Kidney tubule cell (primary cell): ENCODE data around the gene MARF1.
A peak's percentile ranks its signal among the peaks of the same experiment; 100 is the strongest.
"Not testable (repeated sequence)": the region's sequence is repeated elsewhere in the genome, so short reads cannot be mapped to it uniquely, and the experiment has no call there.

Source experiments
- DNase-seq: peaks from one replicate; pipeline ENCODE4 v3.0.0-alpha.2; 2018; ENCODE audit warnings: low spot score

The MARF1 gene

DNA sequence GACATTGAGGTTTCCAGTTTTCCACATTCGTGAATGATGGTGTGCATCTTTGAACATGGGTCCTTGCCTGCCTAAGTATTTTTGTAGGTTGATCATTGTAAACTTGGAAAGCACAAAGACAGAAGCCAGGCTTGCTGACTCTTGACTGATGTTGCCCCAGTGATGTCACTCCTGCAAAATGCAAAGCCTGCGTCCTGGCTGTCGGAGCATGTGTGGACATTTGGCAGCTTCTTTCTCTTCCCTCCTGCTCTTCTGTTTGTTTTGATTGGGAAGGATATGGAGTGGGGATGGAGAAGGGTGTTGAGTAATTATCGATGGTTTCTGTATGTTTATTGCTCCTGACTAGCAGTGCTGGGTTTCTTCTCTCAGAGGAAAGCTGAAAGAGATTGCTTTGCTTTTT lies 10.3 kb upstream of the MARF1 start:
- peak; percentile 17 for DNase-seq

DNA sequence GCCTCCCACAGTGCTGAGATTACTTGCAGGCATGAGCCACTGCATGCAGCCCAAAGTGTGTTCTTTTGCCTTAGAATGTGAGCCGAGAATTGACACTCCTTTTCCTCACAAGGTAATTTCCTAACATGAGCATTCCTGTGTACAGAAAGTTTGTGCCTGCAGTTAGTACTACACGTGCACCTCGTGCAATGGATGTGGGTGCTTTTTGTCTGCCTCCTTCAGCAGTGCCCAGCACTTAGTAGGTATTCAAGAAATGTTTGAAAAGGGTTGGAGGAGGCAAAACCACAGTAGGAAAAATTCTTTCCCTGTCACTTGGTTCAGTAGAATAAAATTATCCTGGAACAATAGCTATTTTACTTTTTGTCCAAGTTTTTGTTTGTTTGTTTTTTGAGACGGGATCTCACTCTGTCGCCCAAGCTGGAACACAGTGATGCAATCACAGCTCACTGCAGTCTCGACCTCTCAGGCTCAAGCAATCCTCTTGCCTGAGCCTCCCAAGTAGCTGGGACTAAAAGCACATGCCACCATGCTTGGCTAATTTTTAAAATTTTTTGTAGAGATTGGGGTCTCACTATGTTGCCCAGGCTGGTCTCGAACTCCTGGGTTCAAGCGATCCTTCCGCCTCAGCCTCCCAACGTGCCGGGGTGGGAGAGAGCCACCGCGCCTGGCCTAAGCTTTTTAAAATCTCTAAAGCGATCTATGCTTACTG lies 9.5 kb upstream of the MARF1 start:
- DNase-seq = no peak

DNA sequence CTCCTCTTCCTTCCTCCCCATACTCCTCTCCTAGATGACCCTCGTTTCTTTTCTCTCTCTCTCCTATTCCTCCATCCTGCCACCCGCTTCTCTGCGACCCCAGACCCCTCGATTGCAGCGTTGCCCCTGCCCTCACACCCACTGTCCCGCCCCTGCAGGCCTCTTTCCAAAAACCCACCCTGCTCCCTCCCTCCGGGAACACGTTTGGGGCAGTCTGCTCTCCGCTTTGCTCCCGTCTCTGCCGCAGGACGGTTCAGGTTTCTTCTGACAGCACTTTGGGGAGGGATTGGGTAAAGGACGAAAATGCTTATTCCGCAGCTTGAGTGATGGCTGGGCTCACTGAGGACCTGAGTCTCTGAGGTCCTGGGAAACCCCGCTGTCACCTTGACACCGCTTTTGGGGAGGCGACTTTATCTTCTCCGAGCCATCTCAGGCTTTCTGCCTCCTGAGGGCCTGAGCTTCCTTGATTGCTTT lies 7.8 kb upstream of the MARF1 start:
- DNase-seq = peak; percentile 9

DNA sequence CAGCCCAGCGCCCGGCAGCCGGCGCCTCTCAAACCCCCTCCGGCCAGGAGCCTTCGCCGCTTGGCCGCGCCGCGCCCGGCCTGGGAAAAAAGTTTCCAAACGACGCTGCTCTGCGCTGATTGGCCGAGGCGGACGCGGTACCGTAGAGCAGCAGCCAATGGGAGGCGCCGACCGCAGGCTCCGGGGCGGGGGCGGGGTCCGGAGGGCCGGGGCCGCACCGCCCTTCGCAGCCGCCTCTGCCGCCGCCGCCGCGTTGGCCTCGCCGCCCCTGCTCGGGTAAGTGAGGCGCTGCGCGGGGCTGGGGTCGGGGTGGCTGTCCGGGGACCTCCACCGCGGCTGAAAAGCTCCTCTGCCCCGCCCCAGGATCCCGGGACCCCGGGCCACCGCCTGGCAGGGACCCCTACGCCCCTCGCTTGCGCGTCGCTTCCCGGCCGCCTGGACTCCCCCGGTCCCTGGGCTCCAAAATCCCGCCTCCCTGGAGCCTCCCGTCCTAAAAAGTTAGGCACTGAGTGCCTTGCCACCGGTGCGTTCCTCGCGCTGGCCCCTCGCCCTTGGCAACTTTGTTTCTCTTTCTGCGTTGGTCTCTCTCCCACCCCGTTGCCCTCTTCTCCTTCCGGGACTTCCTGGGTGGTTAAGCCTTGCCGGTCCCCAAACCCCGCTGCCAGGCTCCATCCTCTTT lies 7.2 kb upstream of the MARF1 start, which contains the start of gene NDE1:
NDE1 (plus strand) TSS at position 227 of the 679 bp plus-strand sequence. CDS start 14,534 bp downstream, outside the sequence.
- DNase-seq = peak; percentile 90

DNA sequence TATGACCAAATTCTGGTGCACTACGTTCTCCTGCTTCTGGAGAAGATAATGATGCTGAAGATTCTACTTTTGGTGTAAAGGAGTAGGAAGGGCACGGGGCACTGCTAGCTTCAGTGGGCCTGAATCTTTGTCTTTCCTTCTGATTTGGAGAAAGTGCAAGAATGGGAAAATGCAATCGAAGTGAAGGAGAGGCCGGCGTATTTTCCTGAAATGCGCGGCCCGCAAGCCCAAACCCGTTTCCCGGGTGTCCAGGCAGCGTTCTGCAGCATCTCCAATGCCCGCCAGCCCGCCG lies 6.7 kb upstream of the MARF1 start:
- no peak for DNase-seq

DNA sequence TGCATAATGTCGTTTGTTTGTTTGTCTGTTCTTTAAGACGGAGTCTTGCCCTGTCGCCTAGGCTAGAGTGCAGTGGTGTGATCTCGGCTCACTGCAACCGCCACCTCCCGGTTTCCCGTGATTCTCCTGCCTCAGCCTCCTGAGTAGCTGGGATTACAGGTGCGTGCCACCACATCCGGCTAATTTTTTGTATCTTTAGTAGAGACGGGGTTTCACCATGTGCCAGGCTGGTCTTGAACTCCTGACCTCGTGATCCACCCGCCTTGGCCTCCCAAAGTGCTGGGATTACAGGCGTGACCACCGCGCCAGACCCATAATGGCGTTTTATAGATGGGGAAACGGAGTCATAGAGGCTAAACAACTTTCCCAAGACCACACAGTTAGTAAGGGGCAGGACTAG lies 6.4 kb upstream of the MARF1 start:
- not testable (repeated sequence) for DNase-seq

DNA sequence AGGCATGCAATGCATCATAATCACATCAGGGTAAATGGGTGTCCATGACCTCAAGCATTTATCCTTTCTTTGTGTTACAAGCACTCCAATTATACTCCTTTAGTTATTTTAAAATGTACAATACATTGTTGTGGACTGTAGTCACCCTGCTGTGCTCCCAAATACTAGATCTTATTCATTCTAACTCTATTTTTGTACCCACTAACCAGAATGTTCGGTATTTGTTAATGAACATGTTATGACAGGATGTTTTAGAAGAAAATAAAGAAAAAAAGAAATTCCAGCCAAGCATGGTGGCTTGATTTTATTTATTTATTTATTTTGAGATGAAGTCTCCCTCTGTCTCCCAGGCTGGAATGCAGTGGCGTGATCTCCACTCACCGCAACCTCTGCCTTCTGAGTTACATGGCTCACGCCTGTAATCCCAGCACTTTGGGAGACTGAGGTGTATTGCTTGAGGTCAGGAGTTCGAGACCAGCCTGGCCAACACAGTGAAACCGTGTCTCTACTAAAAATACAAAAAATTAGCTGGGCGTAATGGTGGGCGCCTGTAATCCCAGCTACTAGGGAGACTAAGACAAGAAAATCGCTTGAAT lies 5.3 kb upstream of the MARF1 start:
- DNase-seq = no peak

DNA sequence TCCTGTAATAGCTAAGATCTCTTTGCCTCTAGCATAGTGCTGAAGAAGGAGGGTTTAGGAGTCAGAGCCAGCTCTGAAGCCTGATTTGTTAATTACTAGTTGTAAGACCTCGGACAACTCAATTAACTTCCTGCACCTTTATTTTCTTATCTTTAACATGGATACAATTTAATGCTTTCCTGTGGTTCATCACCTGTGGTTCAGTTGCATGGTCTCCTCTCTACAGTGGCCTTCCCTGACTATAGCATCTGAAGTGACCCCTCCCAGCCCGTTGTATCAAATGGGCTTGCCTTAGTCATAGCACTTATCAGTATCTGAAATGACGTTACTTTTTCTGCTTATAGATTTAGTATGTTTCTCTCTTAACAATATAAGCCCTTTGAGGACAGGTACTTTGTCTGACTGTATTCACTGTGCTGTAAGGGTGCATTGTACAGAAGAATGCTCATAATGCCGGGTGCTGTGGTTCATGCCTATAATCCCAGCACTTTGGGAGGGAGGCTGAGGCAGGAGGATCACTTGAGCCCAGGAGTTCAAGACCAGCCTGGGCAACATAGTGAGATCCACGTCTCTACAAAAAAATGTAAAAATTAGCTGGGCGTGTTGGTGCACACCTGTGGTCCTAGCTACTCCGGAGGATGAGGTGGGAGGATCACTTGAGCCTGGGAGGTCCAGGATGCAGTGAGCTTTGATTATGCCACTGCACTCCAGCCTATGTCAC lies 4.5 kb upstream of the MARF1 start:
- no peak for DNase-seq

DNA sequence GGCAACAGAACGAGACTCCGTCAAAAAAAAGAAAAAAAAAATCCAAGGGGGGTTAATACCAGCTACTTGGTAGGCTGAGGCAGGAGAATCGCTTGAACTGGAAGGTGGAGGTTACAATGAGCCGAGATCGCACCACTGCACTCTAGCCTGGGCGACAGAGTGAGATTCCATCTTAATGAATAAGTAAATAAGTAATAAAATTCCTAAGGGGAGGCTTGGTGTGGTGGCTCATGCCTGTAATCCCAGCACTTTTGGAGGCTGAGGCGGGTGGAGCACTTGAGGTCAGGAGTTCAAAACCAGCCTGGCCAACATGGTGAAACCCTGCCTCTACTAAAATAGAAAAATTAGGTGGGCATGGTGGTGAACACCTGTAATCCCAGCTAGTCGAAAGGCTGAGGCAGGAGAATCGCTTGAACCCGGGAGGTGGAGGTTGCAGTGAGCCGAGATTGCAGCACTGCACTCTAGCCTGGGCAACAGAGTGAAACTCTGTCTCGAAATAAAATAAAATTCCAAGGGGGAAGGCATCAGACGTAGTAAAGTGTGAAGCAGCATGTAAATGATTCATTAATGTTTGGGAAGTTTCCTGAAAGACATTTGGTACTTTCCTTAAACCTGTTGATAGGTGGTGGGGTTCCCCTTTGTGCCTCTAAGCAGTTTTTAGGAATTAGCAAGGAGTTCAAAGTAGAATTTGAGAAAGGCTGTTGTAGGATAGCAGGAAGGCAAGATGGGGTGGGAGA lies 3.8 kb upstream of the MARF1 start:
- DNase-seq = peak; percentile 38

DNA sequence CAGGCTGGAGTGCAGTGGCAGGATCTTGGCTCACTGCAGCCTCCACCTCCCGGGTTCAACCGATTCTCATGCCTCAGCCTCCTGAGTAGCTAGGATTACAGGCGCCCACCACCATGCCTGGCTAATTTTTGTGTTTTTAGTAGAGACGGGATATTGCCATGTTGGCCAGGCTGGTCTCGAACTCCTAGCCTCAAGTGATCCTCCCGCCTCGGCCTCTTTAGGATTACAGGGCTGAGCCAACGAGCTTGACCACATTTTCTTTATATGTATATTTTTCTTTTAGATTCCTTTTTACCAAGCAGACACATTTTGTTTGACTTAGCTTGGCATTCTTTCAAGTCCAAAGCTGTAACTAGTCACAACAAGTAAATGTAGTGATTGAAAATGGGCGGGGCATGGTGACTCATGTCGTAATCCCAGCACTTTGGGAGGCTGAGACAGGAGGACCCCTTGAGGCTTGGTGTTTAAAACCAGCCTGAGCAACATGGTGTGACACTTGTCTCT lies 2.1 kb upstream of the MARF1 start:
- DNase-seq = peak; percentile 74

DNA sequence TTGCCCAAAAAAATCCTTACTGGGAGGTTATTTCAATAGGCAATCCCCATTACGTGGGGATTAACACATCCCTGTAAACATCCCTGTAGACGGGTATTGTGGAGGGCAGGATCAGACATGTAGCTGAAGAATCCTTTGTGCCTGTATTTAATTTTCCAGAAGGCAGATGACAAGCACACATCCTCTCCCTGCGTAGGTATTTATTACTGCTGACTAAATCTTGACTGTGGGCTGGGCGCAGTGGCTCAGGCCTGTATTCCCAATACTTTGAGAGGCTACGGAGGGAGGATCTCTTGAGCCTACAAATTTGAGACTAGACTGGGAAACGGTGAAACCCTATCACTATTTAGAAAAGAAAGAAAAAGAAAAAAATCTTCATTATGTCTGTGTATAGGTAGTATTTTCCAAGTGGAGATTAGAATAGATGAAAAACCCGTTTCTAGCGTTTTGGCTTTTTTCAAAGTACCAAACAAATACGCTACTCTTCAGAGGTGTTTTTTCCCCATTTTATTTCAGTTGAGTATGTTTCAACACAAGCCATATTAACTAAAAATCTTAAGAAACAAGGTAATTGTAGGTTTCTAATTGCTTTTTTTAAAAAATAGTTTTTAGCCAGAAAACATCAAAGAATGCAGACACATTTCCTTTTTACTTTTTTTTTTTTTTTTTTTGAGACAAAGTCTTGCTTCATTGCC lies 1.5 kb upstream of the MARF1 start:
- DNase-seq = peak; percentile 5

DNA sequence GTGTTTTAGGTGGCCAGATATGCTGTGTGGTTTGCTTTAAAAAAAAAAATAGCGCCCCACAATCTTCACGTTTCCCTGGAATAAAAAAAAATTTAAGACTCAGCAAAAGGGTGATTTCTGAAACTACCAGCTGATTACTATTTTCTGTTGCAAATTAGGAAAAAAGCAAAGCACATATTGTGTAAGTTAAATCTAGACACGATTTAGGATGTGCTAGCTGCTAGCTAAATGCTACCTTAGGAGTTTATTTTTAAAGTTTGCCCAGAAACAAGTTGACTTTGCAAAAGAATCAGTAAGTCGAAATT lies 944 bp upstream of the MARF1 start:
- DNase-seq = no peak

DNA sequence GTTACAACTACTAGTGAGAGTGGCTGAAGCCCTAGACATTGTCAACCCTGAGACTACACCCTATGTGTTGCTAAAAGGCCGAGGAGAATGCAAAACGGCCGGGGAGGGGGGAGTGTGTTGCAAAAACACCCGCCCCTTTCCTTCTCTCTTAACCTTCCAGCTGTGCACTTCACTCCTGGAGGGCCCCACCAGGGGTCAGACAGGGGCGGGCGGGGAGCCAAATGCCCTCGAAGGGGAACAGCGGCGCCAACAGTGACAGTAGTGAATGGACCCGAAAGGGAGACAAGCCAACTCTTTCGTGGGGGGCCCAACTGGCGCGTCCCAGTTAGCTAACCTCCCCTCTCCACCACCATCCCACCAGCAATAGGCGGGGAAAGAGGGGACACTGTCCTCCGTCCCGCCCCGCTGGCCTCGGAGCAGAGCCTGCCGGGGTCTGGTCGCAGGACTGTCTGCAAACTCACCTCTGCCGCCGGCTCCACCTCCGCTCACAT lies 352 bp downstream of the MARF1 start:
- peak; percentile 67 for DNase-seq

DNA sequence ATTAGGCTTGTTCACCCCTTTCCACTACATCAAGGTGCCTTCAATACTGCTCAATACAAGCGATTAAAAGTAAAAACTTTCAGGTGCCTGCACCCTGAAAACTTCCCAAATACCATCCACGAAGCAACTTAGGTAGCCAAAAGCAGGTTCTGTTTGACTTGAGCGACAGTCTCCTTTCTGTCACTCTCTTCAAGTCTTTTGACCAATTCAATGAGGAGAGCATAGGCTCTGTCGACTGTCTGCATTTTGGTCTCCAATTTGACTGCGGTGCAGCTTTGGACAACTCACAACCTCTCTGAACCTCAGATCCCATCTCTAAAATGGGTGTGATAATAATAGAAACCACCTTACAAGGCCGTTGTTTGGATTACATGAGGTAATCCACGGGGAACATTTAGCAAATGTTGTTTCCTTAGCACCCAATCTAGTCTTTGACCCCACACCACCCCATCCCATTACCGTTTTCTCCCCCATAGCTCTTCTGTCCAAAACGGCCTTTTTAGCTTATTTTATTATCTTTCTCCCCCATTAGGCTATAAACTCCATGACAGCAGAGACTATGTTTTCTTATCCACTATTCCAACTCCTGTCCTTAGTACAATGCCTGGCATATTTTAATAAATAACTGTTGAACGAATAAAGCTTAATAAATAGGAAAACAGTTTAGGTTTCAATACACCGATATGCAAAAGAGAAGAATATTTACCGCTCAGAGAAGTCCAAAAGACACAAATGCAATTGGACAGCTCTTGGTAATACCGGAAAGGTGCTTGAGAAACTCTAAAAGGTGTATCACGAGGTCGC lies 999 bp downstream of the MARF1 start:
- DNase-seq = no peak

DNA sequence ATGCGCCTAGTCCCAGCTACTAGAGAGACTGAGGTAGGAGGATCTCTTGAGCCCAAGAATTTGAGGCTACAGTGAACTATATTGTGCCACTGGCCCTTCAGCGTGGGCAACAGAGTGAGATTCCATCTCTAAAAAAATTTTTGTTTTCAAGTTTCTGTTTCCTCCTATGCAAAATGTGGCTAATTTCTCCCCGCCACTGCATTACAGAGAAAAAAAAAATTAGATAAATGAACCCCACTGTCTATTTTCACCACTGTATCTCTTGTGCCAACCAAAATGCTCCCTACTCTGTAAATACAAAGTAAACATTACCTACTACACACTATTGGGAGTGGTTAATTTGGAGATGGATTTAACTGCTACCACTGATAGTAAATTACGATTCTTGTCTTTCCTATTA lies 2.0 kb downstream of the MARF1 start:
- no peak for DNase-seq

DNA sequence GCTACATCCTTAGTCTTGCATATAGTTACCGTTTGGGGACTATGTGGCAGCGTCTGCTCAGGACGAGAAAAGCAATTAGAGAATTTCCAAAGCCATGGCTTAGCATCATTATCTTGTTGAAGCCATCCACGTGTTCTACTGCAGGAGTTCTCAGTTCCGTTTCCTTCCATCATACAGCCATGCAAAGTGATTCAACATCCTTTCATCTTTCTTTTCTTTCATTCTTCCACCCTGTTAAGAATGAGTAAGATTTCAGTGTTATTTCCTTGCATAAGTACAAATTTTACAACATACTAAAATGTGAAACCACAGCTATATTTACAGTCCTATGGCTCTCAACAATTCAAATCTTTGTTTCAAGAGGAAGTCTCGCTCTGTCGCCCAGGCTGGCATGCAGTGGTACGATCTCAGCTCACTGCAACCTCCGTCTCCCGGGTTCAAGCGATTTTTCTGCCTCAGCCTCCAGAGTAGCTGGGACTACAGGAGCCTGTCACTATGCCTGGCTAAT lies 3.8 kb downstream of the MARF1 start:
- DNase-seq = no peak

DNA sequence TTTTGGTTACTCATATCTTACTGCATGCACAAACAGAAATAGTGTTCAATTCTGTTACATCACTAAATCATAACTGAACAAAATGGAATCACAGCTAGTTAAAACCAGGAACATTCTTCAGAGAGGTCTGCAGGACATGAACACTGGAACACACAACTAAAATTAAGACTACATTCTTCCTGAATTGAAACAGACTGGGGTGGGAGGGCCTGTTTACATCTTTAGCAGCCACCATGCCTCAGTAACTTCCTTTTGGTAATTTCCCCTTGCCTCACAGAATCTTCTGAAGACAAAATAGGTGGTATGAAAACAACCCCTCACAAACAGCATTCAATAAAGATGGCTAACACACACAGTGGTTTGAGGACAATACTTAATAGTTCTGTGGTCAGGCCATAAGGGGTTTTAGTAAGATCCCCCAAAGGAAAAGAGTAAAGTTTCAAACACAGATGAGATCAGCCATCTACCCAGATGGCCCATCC lies 6.5 kb downstream of the MARF1 start:
- DNase-seq = no peak

DNA sequence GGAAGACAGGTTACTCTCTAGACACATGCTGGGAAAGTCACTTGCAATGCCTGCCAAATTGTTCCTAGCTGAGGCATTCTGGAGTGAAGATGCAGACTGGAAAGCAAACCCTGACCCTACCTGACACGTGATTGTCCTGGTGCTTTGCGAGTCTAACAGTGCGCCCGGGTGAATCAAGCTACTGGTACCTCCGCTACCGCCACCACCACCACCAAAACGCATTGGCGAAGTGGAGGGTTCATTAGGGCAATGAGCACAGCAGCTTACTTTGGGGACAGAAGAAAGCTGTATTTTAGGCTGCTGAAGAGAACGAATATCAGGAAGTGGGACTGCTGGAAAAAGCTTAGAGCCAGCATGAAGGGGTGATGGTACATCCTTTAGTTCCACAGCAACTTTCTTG lies 7.0 kb downstream of the MARF1 start:
- no peak for DNase-seq

DNA sequence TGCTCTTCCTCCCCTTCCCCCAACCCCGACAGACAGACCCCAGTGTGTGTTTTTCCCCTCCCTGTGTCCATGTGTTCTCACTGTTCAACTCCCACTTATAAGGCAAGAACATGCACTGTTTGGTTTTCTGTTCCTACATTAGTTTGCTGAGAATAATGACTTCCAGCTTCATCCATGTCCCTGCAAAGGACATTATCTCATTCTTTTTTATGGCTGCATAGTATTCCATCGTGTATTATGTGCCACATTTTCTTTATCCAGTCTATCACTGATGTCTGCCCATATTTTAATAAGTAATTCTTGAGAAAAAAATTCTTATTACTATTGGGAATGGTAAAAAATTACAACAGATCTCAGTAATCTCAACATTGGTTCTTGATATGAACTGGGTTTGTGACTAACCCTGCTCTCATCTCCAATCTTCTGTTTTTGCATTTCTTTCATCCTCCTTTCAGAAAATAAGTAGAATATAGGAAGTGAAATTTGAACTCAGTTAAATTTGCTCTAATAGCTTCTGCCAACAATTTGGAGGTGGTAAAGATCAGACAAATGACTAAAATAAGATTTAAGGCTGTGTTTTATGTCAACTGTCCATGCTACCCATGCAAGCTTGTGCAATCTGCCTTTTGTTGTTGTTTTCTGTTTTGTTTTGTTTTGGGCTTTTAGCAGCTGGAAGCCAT lies 11.1 kb downstream of the MARF1 start:
- no peak for DNase-seq
